NCI-H345 treated with DMSO at 0.1 percent for 48 hours (cell line): ENCODE measurements around the gene GBA2.

Experiments
- DNase-seq: peaks from one replicate; lab custom pipeline; 2025; ENCODE audit not compliant: unreplicated experiment; lab: John Stamatoyannopoulos, UW

GBA2 gene

GRCh38 chr9:35741740-35742139, 7.3 kb downstream of the GBA2 start:
- DNase-seq: no peak

GRCh38 chr9:35740243-35740642, 8.8 kb downstream of the GBA2 start:
- no peak for DNase-seq

DNA sequence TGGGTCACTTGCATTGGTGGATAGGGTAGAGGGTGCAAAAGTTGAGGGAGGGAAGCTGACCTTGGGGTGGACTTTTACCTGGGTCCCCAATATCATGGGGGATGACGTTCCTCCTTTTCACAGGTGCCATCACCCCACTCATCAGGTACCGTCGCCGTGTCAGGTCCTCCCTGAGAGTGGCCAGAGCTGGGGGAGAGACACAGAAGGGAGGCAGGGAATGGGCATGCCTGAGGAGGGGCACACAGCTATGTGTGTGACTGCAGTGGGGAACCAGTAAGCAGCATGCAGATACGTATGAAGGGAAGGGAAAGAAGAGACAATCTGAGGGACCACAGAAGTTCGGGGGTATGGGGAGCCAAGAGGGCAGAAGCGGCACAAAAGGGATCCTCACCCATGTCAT, 10.1 kb downstream of the GBA2 start:
- DNase-seq: no peak

- DNase-seq: no peak
These were observed 10.8 kb downstream of the GBA2 start for GRCh38 chr9:35738186-35738585.

DNA sequence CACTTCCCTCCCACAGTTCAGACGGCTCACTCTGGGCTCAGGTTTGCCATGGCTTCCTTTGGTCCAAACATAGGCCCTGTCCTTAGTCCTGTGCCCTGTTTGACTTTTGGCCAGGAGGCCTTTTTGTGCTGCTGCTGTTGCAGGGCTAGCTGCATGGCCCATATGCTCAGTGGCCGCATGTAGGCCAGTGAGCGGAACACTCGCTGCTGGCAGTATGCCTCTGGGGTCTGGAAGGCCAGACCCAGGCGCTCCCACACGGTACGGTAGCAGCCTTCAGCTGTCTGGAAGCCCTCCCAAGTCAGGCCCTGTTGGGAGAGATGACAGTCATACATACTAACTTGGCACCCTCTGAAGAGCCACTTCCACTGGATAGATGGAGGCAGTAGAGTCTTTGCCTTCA, 11.9 kb downstream of the GBA2 start:
- no peak for DNase-seq

GRCh38 chr9:35736201-35736633, 12.8 kb downstream of the GBA2 start:
- DNase-seq: peak; percentile 41

- DNase-seq: no peak
These were observed 14.9 kb downstream of the GBA2 start for GRCh38 chr9:35734096-35734495.

GRCh38 chr9:35732800-35733541, 16.1 kb downstream of the GBA2 start:
- DNase-seq: peak; percentile 19

- DNase-seq: peak; percentile 96
These were observed 16.7 kb downstream of the GBA2 start, which contains the start of the genes CREB3 and TLN1 for GRCh38 chr9:35732185-35732799. Gene CREB3 (plus strand): TSS chr9:35732666. CDS start chr9:35732773, 107 bp downstream. Gene TLN1 (minus strand): TSS chr9:35732195. CDS start chr9:35725694, 6,501 bp downstream.

DNA sequence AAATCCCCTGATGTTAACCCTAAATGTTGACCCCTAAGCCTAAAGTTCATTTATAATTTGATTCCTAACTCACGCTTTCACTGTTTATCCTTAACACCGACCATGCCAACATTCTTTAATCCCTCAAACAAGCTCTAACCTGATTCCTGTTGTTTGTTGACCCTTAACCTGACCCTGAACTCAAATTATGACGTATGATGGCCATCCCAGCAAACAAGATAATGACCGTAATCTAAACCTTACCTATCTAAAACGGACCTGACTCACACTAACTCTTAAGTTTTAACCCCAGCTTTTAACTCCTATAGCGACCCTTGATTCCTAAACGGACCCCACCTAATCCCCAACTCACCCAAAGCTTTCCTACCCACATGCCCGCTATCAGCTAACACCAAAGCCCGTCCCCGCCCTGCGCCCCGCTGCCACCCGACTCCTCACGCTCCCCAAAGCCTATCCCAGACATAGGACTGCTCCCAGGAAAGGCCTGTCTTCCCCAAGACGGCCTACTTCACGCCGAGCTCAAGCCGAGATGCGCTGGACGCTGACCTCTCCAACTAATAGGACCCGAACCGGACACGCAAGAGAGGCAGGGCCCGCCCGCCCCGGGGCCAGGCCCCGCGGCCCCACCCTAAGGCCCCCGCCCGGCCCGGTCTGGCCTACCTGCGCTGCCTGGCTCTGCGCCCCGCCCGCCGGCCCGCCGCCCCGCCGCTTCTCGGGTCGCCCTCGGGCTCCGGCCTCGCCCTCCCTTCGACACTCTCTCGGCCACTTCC, 17.4 kb downstream of the GBA2 start:
- DNase-seq: no peak

DNA sequence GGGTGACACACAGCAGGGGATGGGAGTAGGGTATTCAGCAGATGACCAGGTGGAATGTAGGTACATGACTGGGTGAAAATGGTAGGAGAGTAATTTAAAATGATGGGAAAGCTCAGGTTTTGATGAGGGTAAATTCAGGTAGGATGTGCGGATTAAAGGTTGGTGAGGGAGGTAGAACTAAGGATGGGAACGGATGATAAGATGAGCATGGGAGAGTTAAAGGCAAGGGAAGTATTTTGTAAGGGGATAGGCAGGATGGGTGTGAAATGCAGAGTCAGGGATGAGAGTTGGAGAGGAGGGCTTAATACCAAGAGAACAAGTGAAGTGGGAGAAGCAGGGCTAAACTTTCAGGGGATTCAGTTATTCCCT, 18.6 kb downstream of the GBA2 start:
- DNase-seq: no peak

DNA sequence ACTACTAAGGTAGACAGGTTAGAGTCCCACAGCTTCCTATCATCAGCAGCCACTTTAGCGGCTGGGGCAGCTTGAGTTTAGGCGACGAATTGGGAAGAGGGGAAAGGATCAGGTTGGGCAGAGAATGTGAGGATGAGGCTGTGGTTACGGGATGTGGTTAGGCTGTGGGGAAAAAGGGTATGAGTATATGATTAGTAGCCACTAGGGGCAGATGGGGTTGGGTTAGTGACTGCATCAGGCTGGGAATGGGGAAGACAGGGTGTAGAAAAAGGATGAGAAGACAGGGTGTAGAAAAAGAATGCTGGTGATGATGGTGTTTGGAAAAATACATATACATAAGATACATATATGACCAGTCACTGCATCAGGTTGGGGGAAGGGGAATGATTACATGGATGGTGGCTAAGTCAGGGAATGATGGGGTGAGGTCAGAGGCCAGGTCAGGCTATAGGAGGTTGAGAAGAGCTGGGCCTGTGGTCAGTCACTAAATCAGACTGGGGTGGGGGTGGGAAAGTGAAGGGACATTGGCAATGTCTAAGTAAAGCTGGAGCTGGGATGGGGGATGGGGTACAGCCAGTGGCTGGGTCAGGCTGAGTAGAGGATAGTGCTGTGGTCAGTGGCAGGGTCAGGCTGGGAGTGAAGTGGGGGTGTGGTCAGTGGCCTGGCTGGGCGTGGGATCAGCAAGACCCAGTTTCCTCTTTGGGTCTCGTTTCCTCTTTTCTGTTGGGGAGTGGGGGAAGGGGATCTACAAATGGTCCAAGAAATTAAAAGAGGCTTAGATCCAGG, 19.1 kb downstream of the GBA2 start:
- DNase-seq: no peak

DNA sequence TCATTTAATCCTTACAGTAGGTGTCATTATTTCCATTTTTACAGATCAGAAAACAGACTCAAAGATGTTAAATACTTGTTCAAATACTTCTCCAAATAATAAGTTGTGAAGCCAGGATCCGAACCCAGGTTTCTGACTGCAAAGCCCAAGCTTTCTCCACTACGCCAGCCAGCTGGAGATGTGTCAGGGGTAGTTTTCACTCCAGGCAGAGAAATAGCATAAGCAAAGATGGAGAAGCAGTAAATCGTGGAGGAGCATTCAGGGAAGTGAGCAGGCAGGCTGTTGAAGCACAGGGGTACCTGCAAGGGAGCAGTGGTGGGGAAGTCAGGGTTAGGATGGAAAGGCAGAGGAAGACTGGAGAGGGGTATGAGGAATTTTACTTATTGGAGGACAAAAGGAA, 19.9 kb downstream of the GBA2 start:
- no peak for DNase-seq

GRCh38 chr9:35728041-35728971, 20.7 kb downstream of the GBA2 start:
- no peak for DNase-seq

DNA sequence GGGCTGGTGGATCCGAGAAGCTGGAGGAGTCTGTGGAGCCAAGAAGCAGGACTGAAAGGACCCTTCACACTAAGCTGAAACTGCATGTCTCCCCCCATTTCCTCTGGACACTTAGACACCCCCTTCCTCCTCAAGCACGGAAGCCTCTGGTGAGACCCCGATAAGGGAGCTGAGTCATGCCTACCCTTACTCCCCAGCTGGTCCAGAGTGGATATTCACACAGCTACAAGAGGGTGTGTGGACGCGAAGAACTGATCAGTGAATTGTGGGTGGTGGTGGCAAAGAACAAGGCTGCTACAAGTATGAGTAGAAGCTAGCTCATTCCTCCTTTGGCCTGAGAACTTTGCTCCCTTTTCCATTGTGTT, 21.4 kb downstream of the GBA2 start:
- no peak for DNase-seq

DNA sequence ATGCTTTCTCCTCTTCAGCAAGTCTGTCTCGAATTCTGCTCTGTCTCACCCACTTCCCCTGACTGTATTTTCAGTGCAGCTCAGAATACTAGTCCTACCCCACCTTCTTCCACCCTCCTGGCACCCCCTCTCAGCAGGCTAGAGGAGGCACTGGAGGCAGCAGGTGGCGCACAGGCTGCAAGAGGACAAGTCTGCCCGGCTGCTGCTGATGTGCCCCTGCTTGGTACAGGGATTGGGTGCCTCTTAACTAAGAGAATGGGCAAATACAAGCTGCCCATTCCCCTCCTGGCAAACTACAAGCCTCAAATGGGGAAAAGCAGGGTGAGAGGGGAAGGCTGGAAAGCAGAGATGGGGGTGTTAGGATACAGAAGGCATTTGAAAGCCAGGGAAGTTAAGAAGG, 22.1 kb downstream of the GBA2 start:
- DNase-seq: no peak

- DNase-seq: no peak
These were observed 23.7 kb downstream of the GBA2 start for GRCh38 chr9:35725362-35725761.

DNA sequence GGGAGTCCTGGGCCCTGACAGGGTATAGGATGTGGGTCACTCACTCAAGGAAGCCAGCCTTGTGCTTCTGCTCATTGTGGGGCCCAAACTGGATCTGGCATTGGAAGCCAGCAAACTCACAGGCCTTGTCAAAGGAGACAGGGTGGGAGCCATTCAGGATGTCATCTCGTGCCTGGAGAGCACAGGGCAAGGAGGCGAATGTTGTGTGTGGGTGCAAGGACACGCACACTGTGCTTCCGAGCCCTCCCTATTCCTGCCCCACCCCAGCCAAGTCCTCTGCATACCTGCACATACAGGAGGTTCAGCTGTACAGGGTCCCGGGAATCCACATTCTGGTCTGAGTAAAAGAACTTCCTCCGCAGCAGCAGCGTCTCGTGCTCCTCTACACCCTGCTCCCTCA, 25.1 kb downstream of the GBA2 start:
- no peak for DNase-seq

GRCh38 chr9:35723426-35723825, 25.6 kb downstream of the GBA2 start:
- DNase-seq: no peak

GRCh38 chr9:35719546-35719945, 29.5 kb downstream of the GBA2 start:
- DNase-seq: no peak
